GM18520 (cell line): ENCODE data around the gene SP1.
"Not testable (repeated sequence)": the region's sequence is repeated elsewhere in the genome, so short reads cannot be mapped to it uniquely, and the experiment has no call there.

Source experiments
- ATAC-seq: cut with Tn5 transposase; IDR thresholded peaks from one replicate; pipeline ENCODE4 v1.9.1; 2021; ENCODE audit not compliant: unreplicated experiment

Gene SP1

DNA sequence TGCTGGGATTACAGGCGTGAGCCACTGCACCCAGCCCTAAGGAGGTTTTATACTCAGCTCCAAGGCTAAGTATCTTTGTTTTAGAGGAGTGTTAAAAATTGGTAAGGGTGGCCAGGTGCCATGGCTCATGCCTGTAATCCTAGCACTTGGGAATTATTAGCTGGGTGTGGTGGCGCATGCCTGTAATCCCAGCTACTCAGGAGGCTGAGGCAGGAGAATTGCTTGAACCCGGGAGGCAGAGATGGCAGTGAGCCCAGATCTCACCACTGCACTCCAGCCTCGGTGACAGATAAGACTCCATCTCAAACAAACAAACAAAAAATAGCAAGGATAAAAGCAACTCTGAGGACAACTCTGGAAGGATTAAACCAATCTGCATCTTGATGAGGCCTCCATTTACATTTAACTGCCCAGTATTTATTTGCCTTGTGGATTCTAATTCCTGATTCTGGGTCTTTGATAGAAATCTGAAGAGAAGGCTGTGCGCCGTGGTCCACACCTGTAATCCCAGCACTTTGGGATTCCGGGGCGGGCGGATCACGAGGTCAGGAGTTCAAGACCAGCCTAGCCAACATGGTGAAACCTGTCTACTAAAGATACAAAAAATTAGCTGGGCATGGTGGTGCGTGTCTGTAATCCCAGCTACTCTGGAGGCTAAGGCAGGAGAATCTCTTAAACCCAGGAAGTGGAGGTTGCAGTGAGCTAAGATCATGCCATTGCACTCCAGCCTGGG is 64.8 kb downstream of the SP1 start:
- not testable (repeated sequence) for ATAC-seq

DNA sequence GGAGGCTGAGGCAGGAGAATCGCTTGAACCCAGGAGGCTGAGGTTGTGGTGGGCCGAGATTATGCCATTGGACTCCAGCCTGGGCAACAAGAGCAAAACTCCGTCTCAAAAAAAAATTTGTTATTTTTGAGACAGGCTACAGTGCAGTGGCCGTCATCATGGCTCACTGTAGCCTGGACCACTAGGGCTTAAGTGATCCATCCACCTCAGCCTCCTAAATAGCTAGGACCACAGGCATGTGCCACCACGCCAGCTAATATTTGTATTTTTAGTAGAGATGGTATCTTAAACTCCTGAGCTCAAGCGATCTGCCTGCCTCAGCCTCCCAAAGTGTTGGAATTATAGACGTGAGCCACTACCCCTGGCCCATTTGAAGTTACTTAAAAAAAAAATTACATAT is 71.0 kb downstream of the SP1 start:
- no peak for ATAC-seq

DNA sequence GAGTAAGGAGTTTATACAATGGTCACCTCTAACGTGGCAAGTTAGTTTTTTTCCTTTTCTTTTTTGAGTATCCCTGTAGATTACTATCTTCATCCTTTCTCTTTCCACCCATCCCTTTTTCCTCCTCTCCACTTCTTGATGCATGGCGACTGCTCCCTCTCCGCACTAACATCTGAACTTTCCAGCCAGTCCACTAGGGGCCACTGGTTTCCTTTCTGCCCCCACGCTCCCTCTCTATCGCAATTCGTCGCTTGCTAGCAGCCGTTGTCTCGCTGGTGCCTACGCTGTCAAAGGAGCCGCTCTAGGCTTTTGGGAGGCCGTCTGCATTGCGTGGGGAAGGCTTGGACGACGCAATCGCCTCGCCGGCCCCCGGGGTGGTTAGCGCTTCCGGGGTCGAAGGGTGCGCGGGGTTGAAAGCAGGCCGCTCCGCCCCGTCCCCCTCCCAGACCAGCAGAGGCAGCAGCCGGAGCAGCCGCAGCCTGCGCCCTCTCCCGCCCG is 71.7 kb downstream of the SP1 start, which contains the start of gene PCBP2:
Gene PCBP2, plus strand, starts transcription at position 442 of the 498 bp plus-strand sequence. CDS start 2,699 bp downstream, outside the sequence.
- ATAC-seq: peak; percentile 98

DNA sequence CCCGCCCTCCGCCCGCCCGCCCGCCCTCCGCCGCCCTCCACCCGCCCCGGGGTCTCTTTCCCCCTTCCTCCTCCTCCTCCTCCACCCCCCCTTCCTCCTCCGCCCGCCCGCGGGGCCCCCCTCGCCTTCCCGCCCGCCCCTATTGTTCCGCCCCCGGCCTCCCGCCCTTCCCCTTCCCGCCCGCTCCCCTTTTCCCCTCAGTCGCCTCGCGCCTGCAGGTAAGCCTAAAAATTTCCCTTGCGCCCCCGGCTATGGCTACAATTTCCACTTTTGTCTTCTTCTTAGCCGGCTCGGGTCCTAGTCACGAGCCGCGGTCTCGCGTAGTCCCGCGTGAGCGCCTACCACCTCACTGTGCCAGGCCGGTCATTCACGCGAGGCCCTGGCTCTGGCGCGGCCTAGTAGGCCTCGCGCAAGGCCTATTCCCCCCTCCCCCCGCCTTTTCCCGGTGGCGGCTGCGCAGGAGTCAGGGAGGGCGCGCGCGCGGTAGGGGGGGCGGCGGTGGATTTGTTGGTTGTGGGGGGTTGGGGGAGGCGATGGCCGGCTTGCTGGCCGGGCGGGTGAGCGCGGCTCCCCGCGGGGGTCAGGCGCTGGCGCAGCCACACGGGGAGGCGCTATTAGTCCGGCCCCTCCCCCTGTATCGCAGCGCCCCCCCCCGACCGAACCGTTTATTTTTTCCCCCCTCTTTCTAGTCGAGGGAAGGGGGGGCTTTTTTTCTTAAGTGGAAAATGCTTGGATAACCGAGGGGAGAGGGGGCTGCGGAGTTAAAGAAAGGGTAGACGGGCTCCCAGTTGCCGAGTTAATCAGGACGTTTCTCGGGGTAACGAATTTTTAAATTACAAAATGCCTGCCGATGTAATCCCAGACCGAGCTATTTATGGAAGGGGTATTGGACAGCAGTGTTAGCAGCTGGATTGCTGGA is 72.4 kb downstream of the SP1 start:
- no peak for ATAC-seq

DNA sequence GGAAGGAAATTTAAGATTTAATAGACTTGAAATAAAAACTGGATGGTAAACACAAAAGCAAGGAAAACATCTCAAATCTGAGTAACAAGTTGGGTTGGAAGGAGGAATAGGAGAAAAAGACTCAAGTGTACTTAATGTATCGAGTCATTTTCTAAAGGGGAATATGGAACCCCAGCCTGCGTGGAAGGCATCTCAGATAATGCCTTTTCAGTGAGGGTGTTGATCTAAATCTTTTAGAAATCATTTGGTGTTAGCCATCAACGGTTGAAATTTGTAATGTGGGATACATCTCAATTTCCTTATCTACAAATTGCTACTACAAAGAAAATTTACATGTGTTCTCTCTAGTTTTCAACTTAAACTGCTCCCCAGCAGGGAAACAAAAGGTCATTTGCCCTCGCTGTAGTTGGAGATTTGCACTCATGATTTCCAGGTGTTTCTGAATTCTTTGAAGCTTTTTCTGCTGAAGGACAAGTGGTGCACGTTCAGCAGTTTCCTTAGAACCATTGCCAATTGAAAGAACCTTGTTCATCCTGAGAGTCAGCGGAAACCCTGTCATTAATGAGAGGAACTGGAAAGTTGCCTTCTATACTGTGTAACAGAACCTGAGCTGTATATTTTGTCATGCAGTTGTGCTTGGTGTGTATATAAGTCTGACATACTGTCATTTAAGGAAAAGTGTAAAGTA is 74.1 kb downstream of the SP1 start:
- ATAC-seq: no peak

GRCh38 chr12:53454707-53455106 is 74.7 kb downstream of the SP1 start:
- no peak for ATAC-seq

- no peak for ATAC-seq
Observed at GRCh38 chr12:53456654-53457366, 76.8 kb downstream of the SP1 start.

- no peak for ATAC-seq
Observed at GRCh38 chr12:53459097-53459496, 79.1 kb downstream of the SP1 start.

GRCh38 chr12:53461059-53461458 is 81.1 kb downstream of the SP1 start:
- no peak for ATAC-seq

GRCh38 chr12:53461591-53461990 is 81.6 kb downstream of the SP1 start:
- ATAC-seq: no peak

DNA sequence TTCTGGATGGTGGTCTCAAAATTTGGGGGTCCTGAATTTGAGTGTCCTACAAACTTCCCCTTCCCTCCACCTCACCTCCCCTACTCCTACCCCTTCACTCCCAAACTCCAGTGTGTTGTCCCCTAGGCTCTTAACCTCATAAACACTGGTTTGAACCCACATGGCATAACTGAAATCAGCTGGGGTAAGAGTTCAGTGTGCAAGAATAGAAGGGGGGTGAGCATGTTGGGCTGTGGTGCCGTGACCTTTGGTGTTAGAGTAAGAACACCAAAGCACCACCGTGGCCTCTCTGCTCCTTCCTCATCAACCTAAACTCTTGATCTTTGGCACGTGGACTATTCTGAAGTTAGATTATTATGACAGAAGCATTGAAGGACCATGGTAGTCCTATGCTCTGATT is 83.0 kb downstream of the SP1 start:
- no peak for ATAC-seq

- ATAC-seq: no peak
Observed at GRCh38 chr12:53463802-53464560, 84.0 kb downstream of the SP1 start.

GRCh38 chr12:53464685-53465418 is 84.9 kb downstream of the SP1 start:
- no peak for ATAC-seq

GRCh38 chr12:53465679-53466078 is 85.7 kb downstream of the SP1 start:
- ATAC-seq: no peak
